GM21723 (cell line): ENCODE data around the gene PDZRN3.

Source experiments
- ATAC-seq: cut with Tn5 transposase; IDR thresholded peaks from one replicate; pipeline ENCODE4 v1.9.1; 2021; ENCODE audit warnings: mild to moderate bottlenecking, moderate library complexity; ENCODE audit not compliant: unreplicated experiment

Gene PDZRN3

DNA sequence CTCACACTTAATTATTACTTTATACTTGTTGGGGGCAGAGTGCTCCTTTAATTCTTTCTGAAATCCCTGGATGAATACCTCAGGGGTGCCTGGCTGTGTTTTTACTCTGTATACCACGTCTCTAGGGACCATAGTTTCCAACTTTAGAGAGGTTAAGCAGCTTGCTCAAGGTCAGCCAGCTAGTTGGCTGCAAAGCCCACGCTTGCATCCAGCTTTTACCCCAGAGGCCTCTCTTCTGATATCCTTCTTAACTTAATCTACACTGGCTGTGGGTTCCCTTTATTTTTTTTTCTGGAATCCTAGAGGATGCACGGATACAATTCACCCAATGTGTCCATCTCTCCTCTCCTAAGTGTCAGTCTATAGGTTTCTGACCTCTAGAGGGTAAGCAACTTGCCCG, 1.4 kb downstream of the PDZRN3 start:
- ATAC-seq, result no peak

DNA sequence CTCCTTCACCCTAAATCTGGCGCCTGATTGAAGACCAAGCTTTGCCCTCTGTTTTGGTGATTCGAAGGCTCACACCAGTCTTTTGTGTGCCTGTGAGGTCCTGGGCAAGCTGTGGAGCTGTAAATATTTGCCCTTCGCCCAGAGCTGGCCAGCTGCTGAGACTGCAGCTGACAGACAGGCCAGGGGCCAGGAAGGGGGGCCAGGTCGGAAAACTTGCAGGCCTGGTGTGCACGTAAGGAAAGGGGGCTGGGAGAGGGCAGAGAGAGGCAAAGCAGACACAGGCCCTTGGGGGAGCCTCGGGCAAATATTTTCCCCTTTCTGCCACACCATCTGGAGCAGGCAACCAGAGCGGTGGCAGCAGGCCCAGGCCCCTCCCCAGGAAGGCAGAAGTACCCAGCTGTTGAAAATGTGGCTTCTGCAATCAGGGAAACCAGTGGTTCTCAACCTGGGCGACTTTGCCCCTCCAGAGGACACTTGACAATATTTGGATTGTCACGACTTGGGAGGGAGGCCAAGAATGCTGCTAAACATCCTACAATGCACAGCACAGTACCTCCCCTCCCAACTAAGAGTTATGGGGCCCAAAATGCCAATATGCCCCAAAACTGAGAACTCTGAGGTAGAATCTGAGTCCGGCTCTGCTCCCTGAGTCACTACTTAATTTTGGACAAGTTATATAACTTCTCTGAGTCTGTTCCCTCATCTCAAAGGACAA, 2.5 kb downstream of the PDZRN3 start:
- no peak for ATAC-seq

DNA sequence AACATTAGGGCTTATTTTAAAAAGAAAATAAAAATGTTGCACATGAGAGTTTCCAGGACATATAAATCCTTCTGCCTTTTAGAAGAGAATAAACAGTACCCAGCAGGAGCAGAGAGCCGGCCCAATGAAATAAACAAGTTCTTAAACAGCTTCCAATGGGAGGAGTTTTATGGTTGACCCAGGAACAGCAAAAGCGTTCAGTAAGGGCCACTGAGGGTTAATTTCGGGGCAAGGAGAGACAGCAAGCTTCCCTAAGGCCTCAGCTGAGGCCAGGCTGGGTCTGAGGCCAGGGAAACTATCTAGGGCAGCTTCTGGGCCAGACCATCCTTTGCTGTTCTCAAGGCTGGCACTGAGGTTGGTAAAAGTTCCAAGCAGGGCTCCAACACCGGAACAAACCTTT, 3.4 kb downstream of the PDZRN3 start:
- ATAC-seq, result no peak

DNA sequence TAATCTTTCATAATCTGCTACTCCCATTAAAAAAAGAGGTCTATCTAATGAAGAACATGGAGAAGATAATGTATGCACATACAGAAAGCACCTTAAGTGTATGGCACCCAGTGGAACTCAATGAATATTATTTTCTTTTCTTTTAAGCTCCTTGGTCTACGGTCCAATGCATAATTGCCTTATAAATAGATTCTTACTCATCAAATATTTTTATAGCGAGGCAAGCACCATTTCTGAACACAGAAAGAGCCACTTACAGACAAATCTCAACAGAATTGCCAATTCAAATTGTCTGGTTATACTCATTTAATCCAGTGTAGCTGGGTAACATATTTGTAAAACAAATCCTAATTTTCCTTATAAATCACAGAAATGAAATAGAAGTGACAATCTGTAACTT, 6.3 kb downstream of the PDZRN3 start:
- no peak for ATAC-seq

DNA sequence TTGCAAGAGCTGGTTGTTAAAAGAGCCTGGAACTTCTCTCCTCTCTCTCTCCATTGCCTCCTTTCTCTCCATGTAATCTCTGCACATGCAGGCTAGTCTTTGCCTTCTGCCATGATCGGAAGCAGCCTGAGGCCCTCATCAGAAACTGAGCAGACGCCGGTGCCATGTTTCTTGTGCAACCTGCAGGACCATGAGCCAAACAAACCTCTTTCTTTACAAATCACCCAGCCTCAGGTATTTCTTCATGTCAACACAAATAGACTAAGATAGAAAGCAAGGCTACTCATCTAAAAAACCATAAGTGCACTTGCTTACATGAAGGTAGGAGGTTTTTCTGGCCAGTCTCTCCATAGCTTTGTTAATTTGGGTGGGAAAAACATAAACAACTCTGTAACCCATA, 8.7 kb downstream of the PDZRN3 start:
- ATAC-seq, result no peak

DNA sequence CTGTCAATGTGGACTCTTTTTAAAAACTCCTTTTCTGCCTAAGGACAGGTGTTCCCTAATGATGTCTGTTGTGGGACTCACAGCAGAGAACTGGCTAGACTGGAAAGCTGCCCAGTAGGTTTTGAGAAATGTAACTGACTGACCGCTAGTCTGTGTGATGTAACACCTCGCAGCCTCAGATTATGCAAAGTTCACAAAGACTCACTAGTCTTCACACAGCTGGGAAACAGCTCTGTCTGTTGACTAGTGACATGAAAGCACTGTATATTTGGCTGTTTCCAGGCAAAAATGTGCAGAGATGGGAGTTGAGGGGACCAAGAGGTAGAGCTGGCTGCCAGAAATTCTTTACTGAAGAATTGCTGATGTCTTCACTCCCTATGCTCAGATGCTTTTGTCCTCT, 10.3 kb downstream of the PDZRN3 start:
- ATAC-seq, result no peak

DNA sequence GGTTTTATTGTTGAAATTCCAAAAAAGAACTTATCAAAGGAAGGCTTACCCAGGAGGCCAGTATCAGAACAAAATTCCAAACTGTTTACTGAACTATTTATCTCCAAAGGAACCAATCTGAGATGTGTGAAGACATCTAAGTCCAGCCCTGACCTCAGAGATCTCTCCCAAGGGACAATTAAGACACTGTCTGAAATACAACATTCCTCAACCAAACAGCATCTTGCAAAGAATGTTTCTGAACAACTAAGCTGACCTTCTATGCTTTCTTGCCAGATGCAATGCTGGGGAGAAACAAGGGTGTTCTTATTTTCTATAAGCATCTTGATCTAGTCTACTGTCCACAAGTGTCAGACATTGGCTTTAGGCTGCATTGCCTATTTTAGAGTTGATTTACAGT, 13.6 kb downstream of the PDZRN3 start:
- ATAC-seq, result no peak

DNA sequence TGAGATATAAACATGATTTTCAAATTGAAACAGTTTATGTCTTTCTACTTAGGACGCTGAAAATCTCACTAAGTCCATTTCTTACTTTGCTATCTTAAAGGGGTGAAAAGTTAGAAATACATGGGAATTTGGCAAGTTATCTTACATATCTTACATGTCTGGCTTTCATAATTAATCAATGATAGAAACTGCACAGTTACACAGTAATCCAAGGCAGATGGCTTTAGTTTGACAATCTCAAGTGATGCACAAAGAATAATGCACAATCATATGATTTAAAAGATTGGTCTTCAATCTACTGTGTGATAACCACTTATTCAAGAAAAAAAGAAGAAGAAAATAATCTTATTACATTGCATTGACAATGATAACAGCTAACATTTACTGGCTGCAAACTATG, 14.2 kb downstream of the PDZRN3 start:
- ATAC-seq, result no peak

DNA sequence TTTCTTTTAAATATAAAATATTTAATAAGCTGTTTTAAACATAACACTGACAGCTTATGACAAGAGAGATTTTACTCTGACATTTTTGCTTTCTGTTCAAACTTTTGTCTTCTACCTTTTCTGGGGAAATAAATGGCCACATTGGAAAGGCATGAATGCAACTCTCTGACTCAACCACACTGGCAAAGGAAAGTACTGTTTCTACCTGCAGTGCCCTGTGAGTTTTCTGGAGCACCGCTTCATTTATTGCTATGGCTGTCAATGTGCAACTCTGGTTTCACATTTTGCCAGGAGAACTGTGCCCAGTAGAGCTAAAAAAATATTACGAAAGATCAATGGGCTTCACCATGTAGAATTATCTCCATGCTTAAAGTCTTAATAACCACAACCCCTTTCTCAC, 15.1 kb downstream of the PDZRN3 start:
- no peak for ATAC-seq

DNA sequence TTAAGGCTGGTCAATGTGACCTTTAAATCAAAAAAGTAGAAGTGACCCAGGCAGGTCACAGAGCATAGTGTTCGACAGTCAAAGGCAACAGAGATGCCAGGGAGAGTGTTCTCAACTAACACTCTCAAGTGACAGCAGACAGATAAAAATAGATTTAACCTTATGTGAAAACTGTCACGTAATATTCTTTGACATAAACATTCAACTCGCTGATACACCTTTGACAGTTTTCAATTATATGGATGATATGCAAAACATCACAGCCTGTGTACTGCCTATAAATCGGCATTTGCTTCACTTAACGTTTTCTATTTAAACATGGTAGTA, 15.5 kb downstream of the PDZRN3 start:
- no peak for ATAC-seq

DNA sequence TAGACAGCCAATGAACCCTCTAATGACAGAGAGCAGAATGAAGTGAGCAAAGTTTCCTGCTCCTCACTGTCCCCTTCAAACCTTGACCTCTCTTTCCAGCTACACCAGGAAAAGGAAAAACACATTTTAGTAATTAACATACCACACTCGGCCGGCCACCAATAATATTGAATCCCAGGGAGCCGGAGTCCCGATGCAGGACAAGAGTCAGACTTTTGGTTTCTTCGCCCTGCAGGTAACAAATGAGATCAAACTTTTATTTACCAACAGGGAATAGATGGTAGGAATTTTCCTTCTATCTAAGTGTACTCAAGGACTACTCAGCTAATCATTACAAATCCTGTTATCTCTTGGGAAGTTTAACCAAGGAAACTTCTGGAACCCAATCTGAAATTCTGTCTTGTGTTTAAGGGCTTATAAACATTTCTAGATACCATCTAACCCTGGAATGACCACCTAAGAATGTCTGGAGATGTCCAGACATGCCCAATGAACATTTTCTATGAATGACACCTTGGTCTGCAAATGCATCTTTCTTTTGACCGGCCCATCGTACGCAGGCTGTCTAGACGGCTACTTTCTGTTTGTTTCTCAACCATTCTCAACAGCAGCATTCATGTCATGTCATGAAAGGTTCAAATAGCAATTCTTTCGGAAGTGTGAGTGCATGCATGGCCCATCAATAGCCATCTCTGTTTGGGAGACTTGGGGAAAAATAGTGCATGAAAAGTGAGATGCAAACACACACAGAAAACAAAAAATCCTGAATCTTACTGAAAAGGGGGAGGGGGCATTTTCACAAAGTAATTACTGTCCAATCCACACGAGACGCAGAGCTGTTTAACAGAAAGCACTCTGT, 16.1 kb downstream of the PDZRN3 start:
- ATAC-seq, result no peak

DNA sequence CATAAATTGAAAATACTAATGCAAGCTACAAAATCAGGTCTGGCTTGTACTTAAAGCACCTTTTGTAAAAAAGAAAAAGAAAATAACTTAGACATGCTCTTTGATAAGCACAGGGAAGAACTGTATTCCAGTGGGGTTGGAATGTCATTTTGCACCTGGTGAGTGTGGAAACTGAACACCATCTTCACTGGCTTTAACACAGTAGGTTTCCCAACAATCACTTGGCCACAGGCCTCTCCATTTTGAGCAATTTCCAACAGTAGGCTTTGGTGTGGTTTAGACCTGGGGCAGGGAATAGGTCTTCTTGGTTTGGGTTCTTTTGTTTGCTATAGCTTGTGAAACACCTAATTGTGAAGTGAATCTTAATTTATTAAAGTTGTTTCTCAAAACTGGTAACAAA, 18.9 kb downstream of the PDZRN3 start:
- ATAC-seq, result no peak

DNA sequence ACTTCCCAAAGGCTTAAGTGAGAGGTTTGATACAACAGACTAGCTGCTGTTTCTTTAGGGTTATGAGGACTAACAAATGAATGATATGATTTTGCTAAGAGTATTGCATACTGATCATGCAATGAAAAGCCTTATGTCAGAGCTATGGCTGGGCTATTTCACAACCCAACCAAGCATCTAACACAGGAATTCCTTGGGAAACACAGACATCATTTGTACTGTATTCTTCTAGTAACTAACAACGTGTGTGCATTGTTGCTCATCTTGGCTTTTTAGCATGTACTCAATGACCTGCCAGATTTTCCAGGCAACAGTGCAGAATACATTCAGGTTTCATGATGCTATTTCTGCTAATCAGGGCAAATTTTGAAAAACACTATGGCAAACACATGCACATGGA, 19.3 kb downstream of the PDZRN3 start:
- ATAC-seq, result no peak

DNA sequence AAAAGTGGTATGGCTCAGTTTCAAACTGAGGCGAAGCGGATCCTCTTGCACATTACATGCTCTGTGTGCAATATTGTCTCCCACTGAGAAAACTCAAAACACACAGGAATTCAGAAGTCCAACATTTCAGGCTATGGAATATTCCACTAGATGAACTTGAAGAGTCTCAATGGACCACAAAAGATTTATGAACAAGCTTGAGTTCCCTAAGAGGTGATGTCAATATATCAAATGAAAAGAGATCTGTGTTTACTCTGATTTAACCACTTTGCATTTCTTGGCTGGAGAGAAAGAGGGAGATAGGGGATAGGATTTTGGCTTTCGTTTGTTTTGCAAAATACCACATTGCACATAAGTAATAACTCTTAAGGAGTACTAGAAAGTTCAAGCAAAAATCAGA, 20.3 kb downstream of the PDZRN3 start:
- no peak for ATAC-seq

DNA sequence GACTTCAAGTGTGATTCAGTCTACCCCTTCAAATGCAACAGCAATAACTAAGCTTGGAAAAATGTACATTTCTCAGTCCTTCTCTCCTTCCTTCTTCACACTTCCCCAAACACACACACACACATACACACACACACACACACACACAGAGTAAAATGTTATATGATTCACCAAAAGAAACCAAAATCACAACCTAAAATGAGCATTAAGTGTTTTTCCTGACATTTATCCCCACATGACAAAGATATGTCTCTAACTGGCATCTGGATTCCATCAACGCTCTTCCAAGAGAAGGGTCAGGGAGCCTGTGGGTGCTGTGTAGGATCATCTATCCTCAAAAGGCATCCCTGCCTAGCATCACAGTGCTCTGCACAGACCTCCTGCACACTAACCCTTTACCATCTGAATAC, 21.0 kb downstream of the PDZRN3 start:
- no peak for ATAC-seq

DNA sequence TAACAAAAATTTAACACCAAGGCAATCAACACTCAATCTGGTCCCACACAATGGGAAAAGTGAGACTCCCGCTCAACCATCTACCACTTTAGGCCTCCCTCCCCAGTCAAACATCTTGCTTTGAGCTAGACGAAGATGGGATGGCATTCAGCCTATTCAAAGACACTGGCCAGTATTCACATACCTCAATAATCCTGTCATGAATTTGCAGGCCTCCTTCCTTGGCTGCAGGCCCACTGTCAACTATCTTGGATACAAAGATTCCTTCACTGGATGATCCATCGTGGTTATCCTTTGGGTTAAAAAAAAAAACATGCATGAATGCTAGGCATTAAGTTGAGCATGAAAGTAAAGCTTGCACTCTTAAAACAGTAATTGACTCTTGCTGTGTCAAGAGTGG, 22.6 kb downstream of the PDZRN3 start:
- no peak for ATAC-seq

DNA sequence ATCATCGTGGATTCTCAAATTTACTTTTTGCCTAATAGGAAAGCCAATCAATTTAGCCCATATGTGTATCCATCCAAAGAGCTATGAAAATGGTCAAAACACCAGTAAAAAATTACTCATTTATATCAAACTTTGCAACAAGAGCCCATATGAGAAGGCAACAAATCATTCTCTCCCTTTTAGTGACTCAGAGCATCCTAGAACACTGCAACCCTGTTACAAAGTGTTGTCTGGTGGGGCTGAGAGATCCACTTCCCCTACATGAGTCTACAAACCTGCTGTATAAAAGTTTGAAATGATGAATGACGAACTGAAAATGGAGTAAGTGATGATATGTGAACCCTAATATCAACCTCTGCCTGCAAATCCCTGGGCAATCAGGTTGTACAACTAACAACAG, 23.3 kb downstream of the PDZRN3 start:
- ATAC-seq, result no peak

DNA sequence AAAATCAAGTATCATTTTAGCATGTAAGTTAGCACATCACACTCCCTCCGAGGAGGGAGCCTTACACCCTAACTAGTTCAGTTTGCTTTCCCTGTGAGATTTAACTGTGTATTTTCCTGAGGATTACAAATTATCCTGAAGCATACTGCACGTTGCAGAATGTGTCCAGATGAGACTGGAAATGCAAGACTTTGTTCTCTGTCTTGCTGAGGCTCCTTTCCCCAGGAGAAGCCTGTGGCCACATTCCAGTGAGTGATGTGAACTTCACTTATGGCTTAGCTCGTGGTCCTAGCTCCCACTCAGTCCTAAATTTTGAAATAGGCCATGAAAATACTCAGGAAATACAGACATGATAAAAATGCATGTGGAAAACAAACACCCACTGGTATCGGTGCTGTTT, 23.7 kb downstream of the PDZRN3 start:
- ATAC-seq, result no peak

DNA sequence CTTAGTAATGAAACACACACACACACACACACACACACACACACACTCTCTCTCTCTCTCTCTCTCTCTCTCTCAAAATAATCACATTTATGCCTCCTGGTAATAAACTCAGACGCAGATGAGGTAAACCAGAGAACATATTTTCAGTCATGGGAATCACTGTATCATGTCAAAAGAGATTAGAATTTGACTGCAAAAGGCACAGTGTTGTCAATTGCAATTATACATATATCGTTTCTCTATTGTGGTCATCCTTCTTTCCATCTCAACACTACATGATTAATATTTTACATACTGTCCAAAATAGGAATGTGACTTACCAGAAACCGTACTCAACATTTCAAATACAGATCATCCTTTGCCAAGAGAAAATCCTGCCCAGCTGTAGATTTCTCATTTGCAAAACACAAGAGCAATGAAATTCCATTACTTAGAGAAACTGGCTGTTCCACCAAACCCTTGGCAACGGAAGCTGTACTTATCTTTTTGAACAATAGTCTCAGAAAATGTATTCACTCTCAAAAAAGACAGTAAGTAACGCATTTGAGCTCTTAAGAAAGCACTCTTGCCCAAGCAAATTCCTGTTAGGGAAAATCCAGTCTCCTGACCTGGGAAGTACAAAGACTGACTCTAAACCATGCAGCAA, 24.3 kb downstream of the PDZRN3 start:
- no peak for ATAC-seq

DNA sequence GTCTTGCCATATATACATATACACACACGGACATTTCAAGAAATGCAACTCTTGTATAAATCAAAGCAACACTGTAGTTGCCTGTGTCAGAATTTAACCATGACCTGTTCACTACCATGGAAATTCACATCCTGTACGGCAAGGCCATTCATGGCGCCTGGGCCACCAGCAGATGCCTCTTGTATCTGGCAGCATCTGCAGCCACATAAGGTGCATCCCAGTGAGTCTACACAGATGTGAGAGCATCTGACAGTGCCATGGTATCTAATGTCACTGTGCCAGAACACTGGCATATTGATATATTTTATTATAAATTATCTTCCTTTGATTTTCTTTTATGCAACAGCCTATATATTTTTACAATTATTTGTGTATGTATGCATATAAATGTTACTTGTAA, 25.1 kb downstream of the PDZRN3 start:
- ATAC-seq, result no peak

DNA sequence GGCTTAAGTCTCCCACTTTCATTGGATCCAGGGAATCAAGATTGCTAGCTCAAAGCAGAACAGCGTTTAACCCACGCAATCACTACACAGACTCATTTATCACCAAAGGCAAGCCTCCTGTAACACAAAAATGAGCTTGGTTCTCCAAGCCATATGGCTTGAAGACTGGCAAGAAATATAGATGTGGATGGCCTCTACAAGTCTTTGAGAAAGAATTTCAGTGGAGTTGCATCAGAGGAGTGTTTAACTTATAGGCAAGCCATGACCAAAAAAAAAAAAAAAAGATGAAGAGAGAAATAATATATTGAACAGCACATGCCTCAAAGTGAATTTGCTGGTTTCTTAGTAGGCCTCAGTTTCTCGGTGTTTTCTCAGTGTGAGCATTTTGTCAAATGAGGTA, 27.3 kb downstream of the PDZRN3 start:
- ATAC-seq, result no peak
